ENCODE measurements around the gene PPP1R12C. TPM values are rescaled to one million over a fixed set of nuclear protein-coding genes. Genes with fewer than 3 reads are reported as not detected.

Gene PPP1R12C
- total RNA-seq, 4 donors from 2014 or later, result 101 to 350 (median 154) TPM

DNA sequence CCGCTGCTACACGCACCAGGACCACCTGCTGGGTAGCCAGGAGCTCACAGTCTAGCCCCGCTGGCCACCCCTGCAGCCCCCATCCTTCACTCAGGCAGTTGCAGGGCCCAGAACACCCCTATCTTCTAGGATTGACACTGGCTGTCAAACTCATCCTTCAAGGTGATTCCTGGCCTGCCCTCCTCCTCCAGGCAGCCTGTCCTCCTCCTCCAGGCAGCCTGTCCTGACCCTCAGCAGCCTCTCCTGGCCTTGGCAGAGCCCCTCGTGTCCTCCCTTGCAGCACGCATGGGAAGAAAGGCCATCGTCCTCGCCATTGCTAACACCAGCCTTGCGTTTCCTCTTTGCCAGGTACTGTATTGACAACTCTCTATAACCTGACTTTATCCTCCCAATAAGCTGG lies 45.5 kb downstream of the PPP1R12C start:
- TF ChIP-seq, protein P1, sequence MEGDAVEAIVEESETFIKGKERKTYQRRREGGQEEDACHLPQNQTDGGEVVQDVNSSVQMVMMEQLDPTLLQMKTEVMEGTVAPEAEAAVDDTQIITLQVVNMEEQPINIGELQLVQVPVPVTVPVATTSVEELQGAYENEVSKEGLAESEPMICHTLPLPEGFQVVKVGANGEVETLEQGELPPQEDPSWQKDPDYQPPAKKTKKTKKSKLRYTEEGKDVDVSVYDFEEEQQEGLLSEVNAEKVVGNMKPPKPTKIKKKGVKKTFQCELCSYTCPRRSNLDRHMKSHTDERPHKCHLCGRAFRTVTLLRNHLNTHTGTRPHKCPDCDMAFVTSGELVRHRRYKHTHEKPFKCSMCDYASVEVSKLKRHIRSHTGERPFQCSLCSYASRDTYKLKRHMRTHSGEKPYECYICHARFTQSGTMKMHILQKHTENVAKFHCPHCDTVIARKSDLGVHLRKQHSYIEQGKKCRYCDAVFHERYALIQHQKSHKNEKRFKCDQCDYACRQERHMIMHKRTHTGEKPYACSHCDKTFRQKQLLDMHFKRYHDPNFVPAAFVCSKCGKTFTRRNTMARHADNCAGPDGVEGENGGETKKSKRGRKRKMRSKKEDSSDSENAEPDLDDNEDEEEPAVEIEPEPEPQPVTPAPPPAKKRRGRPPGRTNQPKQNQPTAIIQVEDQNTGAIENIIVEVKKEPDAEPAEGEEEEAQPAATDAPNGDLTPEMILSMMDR (IDR thresholded peaks at IDR 0.05), result no peak
- TF ChIP-seq POLR2AphosphoS5 (IDR thresholded peaks at IDR 0.05) (no peak), POLR2A (IDR thresholded peaks at IDR 0.05) (no peak), EP300 (IDR thresholded peaks at IDR 0.05; ENCODE audit: low read depth) (no peak)
- peaks cover 39% of the 10 kb centered on the region for H3K27me3 ChIP-seq
- intact Hi-C loops (cut with DNase I; ENCODE audit: low total_unique reads), result no loop called here
- no peaks in the 10 kb centered on the region for H3K9me3 ChIP-seq
- 69% methylated on average over 8 of the region's 8 CpGs; no CpG with 5 or more reads in 1 of the 2 donors for WGBS, 2 donors (ENCODE audit: low coverage in 1 of 2)
- no peak overlapping the region for H3K4me3 ChIP-seq
- H3K4me1 ChIP-seq, result peaks cover 3 to 22% (median 15%) of the 10 kb centered on the region in 4 donors
- DNase-seq, result no peak
- in situ Hi-C loops (cut with MboI; ENCODE audit: low pct_ligation_motif_present in 1 of 4, low pct_unique_long_range_greater_than_20kb in 1 of 4, low sequenced_read_pairs in 3 of 4), result no loop called here
- H3K36me3 ChIP-seq, result no peaks in the 10 kb centered on the region
- H3K27ac ChIP-seq, result peak overlapping the region in 2 of 4 donors; percentile 81 to 85

- peak overlapping the region; percentile 47 to 85 (median 80) for H3K27ac ChIP-seq
- H3K4me3 ChIP-seq, result no peak overlapping the region
- H3K9me3 ChIP-seq, result no peaks in the 10 kb centered on the region
- peak in 2 of 3 donors; percentile 25 to 42 for TF ChIP-seq POLR2AphosphoS5 (IDR thresholded peaks at IDR 0.05)
- TF ChIP-seq EP300 (IDR thresholded peaks at IDR 0.05; ENCODE audit: low read depth), result no peak
- TF ChIP-seq POLR2A (IDR thresholded peaks at IDR 0.05), result no peak
- 24% methylated on average over 7 of the region's 8 CpGs; no CpG with 5 or more reads in 1 of the 2 donors for WGBS, 2 donors (ENCODE audit: low coverage in 1 of 2)
- intact Hi-C loops (cut with DNase I; ENCODE audit: low total_unique reads) (no loop called here), in situ Hi-C loops (cut with MboI; ENCODE audit: low pct_ligation_motif_present in 1 of 4, low pct_unique_long_range_greater_than_20kb in 1 of 4, low sequenced_read_pairs in 3 of 4) (no loop called here)
- DNase-seq, result peak; percentile 86
- peaks cover 42% of the 10 kb centered on the region for H3K27me3 ChIP-seq
- no peaks in the 10 kb centered on the region for H3K36me3 ChIP-seq
- H3K4me1 ChIP-seq, result peaks cover 3 to 22% (median 15%) of the 10 kb centered on the region in 4 donors
Measured at GRCh38 chr19:55071129-55071502, 46.3 kb downstream of the PPP1R12C start.

- Histone ChIP-seq H3K4me3 (no peak overlapping the region), H3K36me3 (no peaks in the 10 kb centered on the region), H3K27ac (peak overlapping the region; percentile 78 to 87 (median 83)), H3K9me3 (no peaks in the 10 kb centered on the region), H3K27me3 (peaks cover 42% of the 10 kb centered on the region), H3K4me1 (peaks cover 3 to 22% (median 15%) of the 10 kb centered on the region in 4 donors)
- TF ChIP-seq, protein P1 (IDR thresholded peaks at IDR 0.05), result no peak
- TF ChIP-seq POLR2A (IDR thresholded peaks at IDR 0.05), result no peak
- in situ Hi-C loops (cut with MboI; ENCODE audit: low pct_ligation_motif_present in 1 of 4, low pct_unique_long_range_greater_than_20kb in 1 of 4, low sequenced_read_pairs in 3 of 4), result no loop called here
- no peak for DNase-seq
- 71 to 86% methylated on average over 5 to 10 of the region's 10 CpGs for WGBS, 2 donors (ENCODE audit: low coverage in 1 of 2)
- intact Hi-C loops (cut with DNase I; ENCODE audit: low total_unique reads), result no loop called here
Measured at GRCh38 chr19:55070466-55071128, 46.8 kb downstream of the PPP1R12C start.

DNA sequence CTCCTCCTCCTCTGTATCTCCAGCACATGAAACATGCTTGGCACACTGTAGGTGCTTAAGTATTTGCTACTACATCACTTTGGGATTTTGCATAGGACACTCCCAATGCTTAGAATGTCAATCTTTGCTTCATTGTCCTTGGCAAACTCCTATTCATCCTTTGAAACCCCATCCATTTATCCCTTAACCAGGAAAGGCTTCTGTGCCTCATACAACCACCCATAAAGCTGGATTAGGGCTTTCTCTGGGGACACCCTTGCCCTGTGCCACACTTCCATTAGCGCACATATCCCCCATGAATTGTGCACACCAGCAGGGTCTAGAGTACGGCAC lies 47.6 kb downstream of the PPP1R12C start:
- WGBS, 2 donors (ENCODE audit: low coverage in 1 of 2), result 88 to 92% methylated on average over 2 of the region's 2 CpGs
- intact Hi-C loops (cut with DNase I; ENCODE audit: low total_unique reads), result no loop called here
- H3K27ac ChIP-seq, result peak overlapping the region; percentile 78 to 87 (median 83)

More for the DNA sequence above, 47.6 kb downstream of the PPP1R12C start:
- DNase-seq, result no peak
- no peaks in the 10 kb centered on the region for H3K9me3 ChIP-seq
- no peak overlapping the region for H3K4me3 ChIP-seq
- H3K4me1 ChIP-seq, result peaks cover 3 to 22% (median 15%) of the 10 kb centered on the region in 4 donors
- TF ChIP-seq, protein P1 (IDR thresholded peaks at IDR 0.05), result no peak
- TF ChIP-seq EP300 (IDR thresholded peaks at IDR 0.05; ENCODE audit: low read depth) (no peak), POLR2AphosphoS5 (IDR thresholded peaks at IDR 0.05) (no peak), POLR2A (IDR thresholded peaks at IDR 0.05) (no peak)
- in situ Hi-C loops (cut with MboI; ENCODE audit: low pct_ligation_motif_present in 1 of 4, low pct_unique_long_range_greater_than_20kb in 1 of 4, low sequenced_read_pairs in 3 of 4), result no loop called here
- no peaks in the 10 kb centered on the region for H3K36me3 ChIP-seq
- H3K27me3 ChIP-seq, result peaks cover 42% of the 10 kb centered on the region

Data from transverse colon (tissue), 4 donors.